ENCODE measurements around the gene AHCTF1.
A peak's percentile ranks its signal among the peaks of the same experiment; 100 is the strongest.

The AHCTF1 gene, protein sequence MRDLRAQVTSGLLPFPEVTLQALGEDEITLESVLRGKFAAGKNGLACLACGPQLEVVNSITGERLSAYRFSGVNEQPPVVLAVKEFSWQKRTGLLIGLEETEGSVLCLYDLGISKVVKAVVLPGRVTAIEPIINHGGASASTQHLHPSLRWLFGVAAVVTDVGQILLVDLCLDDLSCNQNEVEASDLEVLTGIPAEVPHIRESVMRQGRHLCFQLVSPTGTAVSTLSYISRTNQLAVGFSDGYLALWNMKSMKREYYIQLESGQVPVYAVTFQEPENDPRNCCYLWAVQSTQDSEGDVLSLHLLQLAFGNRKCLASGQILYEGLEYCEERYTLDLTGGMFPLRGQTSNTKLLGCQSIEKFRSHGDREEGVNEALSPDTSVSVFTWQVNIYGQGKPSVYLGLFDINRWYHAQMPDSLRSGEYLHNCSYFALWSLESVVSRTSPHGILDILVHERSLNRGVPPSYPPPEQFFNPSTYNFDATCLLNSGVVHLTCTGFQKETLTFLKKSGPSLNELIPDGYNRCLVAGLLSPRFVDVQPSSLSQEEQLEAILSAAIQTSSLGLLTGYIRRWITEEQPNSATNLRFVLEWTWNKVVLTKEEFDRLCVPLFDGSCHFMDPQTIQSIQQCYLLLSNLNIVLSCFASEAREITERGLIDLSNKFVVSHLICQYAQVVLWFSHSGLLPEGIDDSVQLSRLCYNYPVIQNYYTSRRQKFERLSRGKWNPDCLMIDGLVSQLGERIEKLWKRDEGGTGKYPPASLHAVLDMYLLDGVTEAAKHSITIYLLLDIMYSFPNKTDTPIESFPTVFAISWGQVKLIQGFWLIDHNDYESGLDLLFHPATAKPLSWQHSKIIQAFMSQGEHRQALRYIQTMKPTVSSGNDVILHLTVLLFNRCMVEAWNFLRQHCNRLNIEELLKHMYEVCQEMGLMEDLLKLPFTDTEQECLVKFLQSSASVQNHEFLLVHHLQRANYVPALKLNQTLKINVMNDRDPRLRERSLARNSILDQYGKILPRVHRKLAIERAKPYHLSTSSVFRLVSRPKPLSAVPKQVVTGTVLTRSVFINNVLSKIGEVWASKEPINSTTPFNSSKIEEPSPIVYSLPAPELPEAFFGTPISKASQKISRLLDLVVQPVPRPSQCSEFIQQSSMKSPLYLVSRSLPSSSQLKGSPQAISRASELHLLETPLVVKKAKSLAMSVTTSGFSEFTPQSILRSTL (N-terminal part only)

DNA sequence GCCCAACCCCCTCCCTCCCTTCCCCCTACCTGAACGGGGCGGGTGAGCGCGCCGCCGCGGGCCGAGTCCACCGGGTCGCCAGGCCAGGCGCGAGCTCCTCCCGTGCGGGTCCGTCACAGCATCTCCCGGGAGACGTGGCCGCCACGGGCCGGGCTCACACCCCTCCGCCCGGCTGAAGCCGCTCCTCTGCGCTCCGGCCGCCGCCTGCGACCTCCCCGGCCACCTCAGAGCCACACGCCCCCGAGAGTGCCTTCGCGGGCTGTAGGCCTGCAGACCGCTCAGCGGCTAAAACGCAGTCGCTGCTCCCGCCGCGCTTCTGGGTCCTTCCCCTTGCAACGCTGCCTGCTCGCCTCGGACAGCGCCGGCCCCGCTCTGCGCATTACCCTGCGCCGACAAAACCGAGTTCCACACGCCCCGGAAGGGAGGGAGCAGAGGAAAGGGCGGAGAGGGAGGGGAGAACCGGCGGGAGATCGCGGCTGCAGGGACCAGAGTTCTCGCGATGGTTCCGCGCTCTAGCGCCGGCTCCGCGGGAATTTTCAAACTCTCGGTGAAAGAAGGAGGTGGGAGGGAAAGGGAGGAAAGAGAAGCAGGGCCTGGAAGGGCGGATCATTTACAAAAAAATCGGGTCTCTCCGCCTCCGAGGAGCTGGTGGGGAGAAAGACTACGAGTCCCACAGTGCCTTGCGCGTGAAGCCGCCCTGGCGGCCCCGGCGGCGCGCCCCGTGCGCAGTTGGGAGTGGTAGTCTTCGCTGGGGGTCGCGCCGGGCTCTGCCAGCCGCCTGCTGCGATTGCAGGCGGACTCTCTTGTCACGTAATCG lies at the start of gene AHCTF1:
Gene AHCTF1, minus strand, starts transcription at position 400 of the 817 bp plus-strand sequence. CDS start 13,578 bp downstream, outside the sequence.
- DNase-seq = peak; percentile 96

DNA sequence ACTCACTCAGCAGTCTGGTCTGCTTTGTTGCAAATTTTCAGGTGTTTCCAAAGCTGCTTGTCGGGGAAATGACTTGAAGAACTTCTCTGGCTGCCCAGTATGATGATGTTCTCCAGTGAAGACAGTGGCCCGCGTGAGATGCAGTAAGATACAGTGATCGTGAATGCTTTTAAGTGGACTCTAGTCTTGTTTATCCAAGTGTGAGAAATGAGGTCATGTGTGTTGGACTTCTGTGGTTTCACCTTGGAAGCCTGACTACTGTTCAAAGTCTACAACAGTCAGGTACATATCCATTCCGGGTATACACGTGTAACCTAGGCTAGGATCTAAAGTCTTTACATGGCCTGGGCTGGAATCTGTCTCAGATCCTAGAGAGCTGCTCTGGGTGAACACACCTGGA lies 47.0 kb upstream of the AHCTF1 start:
- DNase-seq = no peak

DNA sequence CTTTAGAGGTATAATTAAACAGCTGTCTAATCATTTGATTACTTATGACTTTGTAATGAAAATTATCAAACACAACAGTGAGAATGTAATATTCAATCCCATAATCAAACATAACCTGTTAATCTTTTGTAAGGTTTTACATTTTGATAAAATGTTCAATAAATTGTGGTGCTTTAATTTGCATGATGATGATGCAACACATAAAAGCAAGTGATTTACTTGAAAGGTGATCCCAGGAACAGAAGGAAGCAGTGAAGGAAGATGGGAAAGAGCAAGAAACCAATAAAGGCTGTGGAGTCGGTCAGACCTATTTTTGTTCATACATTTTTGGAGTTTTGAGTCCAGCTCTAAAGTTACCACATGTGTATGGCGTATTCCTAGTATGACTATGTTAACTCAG lies 46.5 kb upstream of the AHCTF1 start:
- no peak for DNase-seq

DNA sequence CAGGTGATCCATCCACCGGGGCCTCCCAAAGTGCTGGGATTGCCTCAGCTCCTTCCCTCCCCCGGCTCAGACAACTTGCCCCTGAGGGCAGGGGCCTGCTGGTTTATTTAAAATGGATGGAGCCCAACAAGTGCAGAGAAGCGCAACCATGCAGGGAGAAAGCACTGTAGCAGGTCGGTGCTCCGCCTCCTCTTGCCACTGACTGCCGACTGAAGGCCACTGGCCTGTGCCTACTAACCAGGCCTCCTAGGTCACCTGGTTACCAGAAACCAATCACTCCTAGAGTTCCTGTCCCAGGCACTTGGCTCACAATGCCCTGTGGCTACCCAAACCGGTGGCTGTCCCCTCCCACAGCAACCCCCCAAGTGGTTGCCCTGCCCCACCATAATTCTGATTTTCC lies 40.2 kb upstream of the AHCTF1 start:
- DNase-seq = no peak

DNA sequence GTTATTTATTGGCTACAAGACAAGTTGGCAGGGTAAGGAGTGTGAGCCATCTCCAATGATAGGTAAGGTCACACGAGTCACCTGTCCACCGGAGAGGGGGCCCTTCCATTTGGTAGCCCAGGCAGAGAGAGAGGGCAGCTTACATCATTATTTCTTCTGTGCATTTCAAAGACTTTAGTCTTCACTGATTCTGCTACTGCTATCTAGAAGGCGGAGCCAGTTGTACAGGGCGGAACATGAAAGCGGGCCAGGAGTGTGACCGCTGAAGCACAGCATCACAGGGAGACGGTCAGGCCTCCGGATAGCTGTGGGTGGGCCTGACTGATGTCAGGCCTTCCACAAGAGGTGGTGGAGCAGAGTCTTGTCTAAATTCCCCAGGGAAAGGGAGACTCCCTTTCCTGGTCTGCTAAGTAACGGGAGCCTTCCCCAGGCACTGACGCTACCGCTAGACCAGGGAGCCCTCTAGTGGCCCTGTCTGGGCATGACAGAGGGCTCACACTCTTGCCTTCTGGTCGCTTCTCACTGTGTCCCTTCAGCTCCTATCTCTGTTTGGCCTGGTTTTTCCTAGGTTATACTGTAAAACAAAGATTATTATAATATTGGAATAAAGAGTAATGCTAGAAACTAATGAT lies 39.5 kb upstream of the AHCTF1 start:
- DNase-seq = peak; percentile 47

DNA sequence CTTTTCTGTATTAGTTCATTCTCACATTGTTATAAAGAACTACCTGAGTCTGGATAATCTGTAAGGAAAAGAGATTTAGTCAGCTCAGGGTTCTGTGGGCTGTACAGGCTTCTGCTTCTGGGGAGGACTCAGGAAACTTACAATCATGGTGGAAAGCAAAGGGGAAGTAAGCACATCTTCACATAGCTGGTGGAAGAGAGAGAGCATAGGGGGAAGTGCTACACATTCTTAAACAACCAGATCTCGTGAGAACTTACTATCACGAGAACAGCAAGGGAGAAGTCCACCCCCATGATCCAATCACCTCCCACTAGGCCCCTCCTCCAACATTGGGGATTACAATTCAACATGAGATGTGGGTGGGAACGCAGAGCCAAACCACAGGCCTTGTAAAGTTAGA lies 37.9 kb upstream of the AHCTF1 start:
- no peak for DNase-seq

DNA sequence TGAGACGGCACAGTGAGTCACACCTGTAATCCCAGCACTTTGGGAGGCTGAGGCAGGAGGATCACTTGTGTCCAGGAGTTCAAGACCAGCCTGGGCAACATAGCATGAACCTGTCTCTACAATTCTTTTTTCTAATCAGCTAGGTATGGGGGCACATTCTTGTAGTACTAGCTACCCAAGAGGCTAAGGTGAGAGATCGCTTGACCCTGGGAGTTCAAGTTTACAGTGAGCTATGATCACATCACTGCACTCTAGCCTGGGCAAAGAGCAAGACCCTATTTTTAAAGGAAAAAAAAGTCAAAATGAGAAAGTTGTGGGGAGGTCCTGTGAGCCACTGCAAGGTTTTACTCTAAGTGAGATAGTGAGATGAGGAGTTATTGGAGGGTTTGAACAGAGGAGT lies 34.8 kb upstream of the AHCTF1 start:
- no peak for DNase-seq

DNA sequence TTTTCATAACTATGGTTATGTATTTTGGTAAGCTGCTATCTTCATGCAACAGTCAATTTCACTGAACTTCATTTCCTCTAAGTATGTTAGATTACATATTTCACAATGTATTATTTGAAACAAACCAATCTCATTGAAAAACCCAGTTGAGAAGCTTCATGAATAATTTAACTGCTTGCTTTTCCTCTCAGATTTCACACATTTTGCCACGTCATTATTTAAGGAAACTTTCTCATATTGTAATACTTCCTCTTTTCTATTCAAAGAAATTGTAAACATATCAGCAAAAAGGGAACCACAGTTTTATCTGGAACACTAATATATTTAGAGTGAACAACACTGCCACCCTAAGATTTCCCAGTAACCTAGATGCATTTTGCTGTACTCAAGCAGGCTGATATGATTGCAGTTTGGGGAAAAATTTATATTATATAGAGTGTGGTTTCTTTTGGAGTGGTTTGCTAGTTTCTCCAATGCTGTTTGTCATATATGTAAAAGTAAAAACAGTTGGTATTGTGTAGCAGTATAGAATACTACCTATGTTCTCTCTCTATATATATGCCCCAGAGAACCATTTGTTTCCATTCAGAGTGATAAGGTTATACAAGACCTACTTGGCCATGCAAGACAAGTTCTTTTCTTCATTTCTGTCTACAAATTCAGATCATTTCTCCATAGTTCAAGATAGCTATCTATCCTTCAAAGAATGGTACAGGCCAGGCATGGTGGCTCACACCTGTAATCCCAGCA lies 28.4 kb upstream of the AHCTF1 start:
- DNase-seq = peak; percentile 4

DNA sequence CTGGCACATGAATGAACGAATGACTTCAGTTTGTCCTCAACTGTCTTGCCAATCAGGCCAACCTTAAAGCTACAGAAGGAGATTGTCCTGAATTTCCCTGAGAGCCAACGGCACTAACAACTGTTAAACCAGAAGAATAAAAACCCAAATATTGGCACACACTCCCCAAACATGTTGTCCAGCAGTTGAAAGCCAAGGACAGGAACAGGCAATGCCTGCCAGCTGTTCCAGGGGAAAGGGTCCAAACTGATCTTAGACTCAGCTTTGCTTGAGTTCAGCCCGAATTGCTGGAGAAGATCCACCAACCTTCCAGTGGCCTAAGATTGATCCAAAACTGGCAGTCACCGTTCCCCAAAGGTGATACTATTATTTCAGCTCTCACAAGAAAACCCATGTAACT lies 22.4 kb upstream of the AHCTF1 start:
- no peak for DNase-seq

DNA sequence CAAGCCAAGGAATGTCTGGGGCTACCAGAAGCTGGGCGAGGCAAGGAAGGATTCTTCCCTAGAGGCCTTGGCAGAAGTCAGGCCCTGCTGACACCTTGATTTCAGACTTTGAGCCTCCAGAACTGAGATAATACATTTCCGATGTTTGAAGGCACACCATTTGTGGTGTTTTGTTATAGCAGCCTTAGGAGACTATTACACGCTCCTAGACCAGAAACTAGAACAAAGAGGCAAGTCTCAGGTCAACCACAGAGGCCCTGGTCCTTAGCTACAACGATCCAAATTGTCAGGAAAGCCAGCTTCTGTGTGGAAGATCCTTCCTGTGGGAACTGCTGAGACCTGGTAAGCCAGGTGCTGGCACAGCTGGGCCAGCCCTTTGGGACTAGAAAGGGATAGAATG lies 19.7 kb upstream of the AHCTF1 start:
- no peak for DNase-seq

DNA sequence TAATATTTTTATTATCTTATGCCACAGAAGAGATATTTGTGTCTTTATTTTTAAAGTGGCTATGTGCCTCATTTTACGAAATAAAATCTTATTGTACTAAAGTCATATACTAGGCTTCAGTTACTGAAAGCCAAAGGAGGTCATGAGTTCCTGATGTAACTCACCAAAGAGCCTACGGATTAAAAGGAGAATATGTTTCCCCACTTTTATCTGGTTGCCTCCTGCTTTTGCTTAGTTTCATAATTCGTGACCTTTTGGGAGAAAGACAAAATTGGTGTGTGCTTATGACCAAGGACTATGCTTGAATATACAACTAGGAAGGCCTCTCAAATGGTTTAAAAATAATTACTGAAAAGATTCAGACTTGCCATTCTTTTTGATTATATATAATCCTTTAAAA lies 18.2 kb upstream of the AHCTF1 start:
- no peak for DNase-seq

DNA sequence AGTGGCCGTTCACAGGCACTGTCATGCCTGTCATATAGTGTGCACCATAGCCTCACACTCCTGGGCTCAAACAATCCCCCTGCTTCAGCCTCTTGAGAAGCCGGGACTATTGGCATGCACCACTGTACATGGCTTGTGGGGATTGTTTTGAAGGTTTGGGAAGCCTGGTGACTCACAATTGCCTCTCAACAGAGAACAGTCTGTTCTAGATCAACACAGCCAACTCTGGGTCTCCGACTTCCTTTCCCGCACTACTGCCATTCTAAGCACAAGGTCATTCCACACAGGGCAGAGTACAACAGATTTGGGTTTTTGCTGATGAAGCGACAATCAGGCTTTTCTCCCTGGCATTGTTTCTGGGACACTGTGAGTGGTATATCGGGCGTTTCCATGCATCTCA lies 15.5 kb upstream of the AHCTF1 start:
- no peak for DNase-seq

DNA sequence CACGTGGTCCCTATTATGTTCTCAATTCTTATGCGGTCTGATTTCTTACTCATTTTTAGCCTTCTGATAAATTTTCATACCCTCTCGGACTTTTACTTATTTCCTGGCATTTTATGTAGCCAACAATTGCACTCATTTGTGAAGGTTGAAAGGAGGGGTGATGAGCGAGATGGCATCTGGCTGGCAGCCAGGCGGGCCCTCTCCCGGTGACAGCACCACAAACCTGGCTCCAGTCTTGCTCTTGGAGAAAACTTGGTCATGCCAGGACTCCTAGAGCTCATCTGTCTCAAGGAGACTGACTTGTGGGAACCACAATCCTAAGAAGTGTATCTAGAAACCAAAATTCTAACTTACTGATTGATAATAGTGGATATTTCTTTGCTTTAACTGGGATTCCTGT lies 14.6 kb upstream of the AHCTF1 start:
- DNase-seq = no peak

DNA sequence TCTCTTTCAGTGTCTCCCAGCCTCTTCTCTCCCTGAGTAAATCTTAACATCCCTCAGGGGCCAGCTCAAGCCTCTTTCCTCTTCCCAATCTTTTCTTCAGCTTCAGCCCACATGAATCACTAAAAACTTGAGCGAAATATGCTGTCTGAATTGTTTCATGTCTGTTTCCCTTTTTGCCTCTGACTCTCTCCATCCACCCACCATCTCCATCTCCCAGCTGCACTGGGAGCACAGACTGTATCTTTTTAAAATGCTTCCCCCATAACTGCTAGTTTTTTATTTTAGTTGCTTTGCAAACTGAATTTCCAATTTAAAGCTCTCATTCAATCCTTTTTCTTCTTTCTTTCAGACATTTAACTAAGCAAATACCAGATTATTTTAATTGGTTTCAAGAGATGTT lies 3.0 kb upstream of the AHCTF1 start:
- DNase-seq = no peak

DNA sequence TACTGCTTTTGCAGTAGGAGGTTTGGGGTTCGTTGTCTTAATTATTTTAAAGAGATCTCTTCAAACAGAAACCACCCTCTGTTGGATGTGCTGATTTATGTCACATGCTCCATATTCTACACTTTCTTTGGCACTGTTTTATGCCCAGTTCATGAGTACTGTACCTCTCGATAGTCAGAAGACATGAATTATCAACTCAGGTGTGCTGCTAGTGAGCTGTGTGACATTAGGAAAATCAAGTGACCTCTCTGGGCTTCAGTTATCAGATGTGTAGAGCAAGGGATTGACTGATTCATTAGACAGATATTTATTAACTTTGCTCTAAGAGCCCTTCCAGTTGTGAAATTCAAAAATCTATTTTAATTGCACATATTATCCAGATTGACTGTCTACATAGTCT lies 2.1 kb upstream of the AHCTF1 start:
- DNase-seq = no peak

DNA sequence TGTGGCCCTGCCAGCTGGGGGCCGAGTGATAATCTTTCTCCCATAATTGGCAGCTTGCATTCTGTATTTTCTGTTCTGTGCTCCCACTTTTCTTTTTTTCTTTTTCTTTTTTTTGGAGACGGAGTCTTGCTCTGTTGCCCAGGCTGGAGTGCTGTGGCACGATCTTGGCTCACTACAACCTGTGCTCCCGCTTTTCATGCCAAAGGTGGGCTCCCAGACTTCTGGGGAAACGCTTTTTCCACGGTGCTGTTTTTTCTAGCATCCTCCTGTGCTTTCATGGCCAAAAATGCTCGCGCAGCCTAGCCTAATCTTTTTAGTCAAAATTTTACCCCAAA lies 585 bp upstream of the AHCTF1 start:
- DNase-seq = no peak

DNA sequence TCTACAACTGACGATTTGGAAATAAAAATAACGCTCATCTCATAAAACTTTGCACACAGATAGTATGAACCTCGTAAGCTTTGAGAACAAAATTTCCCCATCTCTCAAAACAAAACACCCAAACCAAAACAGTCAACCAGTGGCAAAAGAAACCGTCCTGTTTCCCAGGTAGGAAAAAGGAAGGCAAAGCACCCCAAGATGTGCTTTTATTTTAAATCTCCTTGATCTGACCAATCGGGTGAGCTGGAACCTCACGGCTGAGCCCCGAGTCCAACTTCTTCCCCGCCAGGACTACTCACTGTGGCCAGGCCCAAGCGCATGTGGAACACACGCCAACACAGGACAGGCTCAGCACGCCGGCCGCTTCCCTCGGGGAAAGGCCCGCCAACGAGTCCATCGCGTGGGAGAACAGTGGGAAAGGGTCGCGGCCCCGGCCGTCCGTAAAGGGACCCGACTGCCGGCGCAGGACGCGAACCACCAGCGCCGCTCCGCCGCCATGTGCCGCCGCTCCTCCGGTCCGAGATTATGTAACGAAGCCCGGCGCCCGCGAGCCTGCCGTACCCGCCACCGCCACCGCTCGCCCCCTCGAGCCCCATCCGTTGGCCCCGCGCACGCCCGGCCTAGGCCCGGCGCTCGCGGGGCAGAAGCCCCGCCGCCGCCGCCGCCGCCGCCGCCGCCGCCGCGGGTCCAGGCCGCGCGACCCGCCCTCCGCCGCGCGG lies 759 bp downstream of the AHCTF1 start:
- DNase-seq = peak; percentile 62

DNA sequence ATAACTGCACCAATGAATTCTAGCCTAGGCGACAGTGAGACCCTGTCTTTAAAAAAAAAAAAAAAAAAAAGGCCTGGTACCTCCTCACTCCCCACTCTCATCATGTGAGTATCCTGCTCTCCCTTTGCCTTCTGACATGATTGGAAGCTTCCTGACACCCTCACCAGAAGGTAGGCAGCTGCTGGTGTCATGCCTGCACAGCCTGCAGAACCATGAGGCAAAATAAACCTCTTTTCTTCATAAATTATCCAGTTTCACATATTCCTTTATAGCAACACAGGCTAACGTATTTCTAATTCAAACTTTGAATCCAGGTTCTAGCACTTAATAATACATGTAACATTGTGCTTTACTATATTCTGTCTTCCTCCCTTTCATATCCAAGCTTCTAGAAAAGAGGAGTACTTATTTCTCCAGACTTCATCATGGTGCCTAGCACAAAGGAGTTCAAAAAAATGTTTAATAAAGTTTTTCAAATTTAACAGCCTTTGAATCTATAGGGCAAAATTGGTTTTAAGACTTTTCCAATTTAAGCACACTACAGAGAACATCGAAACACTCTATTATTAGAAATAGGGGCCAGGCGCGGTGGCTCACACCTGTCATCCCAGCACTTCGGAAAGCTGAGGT lies 5.6 kb downstream of the AHCTF1 start:
- no peak for DNase-seq

DNA sequence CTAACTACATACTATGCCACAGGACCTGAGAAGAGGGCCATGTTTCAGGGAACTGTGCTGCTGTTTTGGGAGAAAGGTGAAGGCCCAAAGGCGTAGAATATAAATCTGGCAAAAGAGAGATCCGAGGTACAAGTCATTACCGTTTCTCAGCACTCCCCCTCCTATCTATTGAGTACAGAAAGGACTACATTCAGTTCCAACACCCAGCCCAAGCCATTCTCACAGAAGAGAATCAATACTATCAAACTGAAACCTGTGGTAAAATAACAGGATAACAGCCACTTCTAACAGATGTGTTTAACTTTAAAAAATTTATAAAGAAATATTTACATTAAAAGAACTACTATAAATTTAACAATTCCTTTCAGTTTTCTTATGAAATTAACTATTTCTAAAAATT lies 7.8 kb downstream of the AHCTF1 start:
- no peak for DNase-seq

DNA sequence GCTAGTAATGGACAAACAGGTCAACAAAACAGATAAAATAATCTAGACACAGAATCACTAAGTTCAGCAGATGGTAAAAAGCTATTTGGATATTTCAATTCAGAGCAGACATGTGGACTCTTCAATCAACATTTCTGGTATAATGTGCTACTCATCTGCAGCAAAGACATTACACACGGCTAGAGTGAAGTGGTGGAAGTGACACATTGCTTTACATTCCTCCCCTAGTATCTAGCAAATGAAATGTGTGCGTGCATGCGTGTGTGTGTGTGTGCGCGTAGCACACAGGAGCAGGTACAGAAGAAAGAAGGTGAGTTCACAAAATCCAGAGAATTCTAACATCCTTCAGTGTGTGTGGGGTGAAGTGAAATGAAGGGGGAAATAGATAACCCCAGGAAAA lies 8.3 kb downstream of the AHCTF1 start:
- DNase-seq = no peak
